Stimulated activated CD8-positive, alpha-beta memory T cell treated with anti-CD3 and anti-CD28 coated beads, Interleukin-2, amount 100 ng/mL, for 1 hour (primary cell): ENCODE results near the gene DLGAP1.
"Not testable (repeated sequence)": the region's sequence is repeated elsewhere in the genome, so short reads cannot be mapped to it uniquely, and the experiment has no call there.

ENCODE experiments used
- DNase-seq, 2 donors: peaks; one replicate each; pipeline ENCODE4 v3.0.0-alpha.2; 2020; ENCODE audit warnings: low read depth in 2 of 2

The DLGAP1 gene

DNA sequence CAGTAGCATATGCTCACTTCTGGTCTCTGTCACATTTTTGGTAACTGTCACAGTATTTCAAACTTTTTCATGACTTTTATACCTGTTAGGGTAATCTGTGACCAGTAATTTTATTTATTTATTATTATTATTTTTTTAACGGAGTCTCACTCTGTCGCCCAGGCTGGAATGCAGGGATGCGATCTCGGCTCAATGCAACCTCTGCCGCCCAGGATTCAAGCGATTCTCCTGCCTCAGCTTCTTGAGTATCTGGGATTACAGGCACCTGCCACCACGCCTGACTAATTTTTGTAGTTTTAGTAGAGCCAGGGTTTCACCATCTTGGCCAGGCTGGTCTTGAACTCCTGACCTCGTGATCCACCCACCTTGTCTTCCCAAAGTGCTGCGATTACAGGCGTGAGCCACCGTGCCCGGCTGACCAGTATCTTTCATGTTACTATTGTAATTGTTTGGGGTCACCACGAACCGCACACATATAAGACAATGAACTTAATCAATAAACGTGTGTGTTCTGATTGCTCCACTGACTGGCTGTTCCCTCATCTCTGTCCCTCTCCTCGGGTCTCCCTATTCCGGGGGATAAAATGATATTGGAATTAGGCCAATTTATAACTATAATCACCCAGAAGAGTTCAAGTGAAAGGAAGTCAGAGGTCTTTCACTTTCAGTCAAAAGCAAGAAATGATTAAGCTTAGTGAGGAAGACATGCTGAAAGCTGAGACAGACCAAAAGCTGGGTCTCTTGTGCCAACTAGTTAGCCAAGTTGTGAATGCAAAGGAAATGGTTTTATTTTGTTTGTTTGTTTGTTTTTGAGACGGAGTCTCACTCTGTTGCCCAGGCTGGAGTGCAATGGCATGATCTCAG is 982.2 kb downstream of the DLGAP1 start:
- no peak for DNase-seq

DNA sequence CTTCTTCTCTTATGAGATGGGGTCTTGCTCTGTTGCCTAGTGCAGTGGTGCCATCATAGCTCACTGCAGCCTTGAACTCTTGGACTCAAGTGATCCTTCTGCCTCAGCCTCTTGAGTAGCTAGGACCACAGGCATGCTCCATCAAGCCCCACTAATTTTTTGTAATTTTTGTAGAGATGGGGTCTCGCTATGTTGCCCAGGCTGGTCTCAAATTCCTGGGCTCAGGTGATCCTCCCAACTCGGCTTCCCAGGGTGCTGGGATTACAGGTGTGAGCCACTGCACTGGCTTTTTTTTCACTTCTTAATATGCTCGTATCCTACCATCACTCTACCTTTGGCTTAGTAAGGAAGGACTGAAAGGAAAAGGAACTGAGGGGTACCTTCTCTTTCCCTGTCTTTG is 983.0 kb downstream of the DLGAP1 start:
- DNase-seq = not testable (repeated sequence)

- DNase-seq = no peak
These were observed 983.9 kb downstream of the DLGAP1 start for GRCh38 chr18:3471141-3471648.

DNA sequence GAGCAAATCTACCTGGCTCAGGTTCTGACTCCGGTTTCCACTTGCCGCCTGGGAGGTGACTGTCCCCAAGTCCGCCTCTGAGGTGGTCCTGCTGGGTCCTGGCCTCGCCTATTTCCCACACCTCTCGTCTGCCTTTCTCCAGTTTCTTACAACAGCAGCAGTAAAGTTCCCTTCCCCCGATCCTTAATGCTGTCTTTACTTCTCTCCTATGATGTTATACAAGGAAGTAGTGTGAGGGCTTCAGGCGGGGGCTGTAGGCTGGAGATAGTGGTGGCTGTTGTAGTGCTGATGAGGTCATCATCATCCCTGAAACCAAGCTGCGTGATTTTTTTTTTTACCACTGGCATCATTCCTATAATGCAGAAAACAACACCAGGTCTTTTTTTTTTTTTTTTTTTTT is 986.3 kb downstream of the DLGAP1 start:
- no peak for DNase-seq

DNA sequence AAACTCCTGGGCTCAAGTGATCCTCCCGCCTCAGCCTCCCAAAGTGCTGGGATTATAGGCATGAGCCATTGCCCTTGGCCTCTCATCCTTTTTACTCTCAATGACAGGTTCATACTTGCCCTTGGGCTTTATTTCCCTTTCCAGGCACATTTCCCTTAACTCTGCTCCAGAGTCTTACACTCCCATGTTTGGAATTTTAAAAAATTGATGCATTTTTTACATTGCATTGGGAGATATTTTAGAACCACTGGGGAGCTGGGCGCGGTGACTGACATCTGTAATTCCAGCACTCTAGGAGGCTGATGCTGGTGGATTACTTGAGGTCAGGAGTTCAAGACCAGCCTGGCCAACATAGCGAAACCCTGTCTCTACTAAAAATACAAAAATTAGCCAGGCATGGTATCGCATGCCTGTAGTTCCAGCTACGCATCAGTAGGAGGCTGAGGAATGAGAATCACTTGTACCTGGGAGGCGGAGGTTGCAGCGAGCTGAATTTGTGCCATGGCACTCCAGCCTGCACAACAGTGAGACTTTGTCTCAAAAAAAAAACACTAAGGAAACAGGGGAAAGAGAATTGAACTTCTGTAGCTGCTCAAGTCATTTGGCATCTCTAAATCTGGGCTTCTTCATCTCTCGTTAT is 986.9 kb downstream of the DLGAP1 start:
- DNase-seq = no peak

DNA sequence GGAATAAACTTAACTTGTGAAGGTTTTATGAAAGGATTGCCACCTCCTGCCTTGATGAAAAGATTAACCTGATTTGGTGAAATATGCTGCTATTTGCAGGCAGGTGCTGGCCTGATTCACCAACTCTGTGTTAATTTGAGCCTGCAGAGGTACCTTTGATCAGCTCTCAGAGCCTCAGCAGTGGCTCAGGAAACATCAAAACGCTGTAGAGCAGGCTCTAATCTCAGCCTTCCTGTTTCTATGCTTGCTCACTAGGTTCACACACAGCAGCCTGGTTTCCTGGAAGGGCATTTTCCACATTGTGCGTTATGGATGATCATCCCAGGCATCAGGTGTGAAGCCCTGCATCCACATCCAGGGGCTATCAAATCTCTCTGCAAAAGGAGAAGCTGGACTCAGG is 988.2 kb downstream of the DLGAP1 start:
- no peak for DNase-seq

- DNase-seq = no peak
These were observed 989.1 kb downstream of the DLGAP1 start for GRCh38 chr18:3466045-3466444.

DNA sequence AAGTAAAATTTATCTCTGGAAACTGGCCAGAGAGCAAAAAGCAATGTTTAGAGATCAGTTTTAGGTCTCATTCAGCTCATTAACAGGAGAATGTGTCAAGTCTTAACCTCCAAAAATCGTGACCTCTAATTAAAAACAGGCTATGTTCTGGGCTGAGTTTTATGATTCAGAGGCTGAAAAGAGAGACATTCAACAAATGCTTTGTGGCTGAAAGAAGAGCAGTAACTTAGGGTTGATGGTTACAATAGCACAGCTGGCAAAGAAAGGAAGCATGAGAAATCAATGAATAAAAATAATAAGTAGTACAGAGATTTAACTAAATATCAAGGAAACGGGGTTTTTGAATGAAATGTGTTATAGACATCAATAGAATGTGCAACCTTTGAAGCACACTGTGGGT is 992.1 kb downstream of the DLGAP1 start:
- DNase-seq = no peak

GRCh38 chr18:3461704-3462103 is 993.4 kb downstream of the DLGAP1 start:
- no peak for DNase-seq

GRCh38 chr18:3460823-3461398 is 994.2 kb downstream of the DLGAP1 start:
- DNase-seq = no peak

DNA sequence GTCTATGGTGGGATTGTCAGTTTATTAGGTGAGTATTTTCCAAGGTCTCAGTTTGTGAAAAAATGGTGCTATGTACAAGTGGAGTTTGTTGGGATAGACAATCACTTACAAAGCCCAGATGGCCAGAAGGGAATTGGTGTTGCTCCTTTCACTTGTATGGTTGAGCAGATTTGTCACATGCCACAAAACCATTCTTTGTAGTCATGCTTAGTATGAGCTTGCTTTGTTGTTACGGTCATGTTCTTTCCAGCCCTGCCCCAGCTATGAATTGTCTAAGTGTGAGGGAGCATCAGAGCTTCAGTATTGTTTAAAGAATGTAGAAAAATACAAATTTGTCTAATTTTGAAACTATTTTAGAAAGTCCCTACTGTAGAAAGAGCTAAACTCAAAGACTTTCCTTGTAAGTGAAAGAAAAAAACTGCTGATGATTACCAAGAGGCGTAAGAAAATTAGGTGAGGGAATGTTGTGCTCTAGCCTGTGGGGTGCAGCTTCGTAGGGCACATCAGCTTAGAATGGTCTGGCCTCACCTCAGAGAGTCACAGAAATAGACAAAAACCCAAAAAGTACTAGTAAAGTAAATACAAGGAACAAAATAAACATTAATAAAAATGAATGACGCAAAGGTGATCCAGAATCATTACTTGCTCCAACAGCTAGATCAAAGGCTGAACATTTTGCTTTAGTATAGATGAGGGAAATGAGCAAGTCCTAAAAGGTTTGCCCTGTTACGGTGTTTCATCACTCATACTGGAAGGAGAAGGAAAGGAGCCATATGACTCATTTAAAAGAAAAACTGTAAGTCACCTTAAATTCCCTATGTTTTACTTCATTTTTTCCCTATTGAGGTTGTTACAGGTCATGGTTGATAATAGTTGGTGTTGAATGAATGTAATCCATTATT is 995.9 kb downstream of the DLGAP1 start:
- no peak for DNase-seq

DNA sequence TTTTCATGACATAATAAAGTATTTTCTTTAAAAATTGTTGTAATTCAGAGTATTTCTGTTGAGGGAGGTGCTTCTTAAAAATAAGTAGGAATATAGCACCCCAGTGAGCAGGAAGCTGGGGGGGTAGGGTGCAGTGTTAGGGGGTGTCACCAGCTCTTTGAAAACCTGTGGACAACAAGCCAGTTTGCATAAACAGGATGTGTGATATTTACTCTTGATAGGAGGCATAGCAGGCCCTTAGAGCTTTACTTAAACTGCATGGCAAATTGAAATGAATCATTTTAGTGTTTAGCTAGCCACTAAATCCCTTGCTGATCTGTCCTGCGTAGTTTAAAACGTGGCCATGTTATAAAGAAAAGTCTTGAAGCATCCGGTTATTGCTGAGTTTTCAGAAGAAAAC is 996.7 kb downstream of the DLGAP1 start:
- DNase-seq = no peak

GRCh38 chr18:3457261-3457724 is 997.8 kb downstream of the DLGAP1 start:
- no peak for DNase-seq

DNA sequence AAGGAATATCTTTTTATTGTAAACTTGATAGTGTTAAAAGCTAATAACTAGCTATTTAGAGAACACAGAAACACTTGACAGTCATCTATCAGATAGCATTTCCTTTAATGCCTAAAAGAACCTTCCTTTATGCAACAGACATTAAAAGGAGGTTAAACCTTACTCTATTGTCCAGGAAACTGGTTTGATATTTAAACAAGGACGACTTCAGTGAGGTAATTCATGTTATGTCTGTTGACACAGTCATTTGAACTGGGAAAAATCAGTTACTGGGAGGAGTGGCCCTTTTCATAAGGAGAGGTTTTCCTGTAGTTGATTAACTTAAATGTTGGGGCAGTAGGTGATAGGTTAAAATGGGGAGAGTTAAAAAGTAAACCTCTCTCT is 998.4 kb downstream of the DLGAP1 start:
- no peak for DNase-seq

DNA sequence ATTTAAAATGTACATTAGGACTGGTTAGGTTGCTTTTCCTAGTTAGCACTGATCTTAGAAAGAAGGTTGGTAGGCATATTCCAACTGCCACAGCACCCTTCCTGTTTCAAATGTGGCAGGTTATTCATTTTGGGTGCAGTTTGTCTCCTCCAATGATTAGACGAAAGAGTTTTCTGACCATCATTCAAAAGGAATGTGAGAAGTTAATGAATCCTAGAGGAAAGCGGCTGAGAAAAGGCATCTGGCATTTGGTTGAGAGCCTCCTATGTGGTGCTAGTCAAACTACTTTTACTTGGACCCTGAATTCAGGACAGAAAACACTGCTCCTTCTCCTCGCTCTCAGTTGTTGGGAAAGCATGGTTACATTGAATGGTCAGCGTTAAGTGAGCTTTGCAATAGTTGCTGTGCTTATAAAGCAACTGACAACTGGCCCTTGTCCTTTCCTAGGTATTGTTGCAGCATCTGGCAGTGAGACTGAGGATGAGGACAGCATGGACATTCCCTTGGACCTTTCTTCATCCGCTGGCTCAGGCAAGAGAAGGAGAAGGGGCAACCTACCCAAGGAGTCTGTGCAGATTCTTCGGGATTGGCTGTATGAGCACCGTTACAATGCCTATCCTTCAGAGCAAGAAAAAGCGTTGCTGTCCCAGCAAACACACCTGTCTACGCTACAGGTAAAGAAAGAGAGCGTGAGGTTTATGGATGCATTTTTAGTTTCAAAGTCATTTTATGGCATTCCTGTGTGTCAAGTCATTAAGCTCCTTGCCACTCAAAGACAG is 999.0 kb downstream of the DLGAP1 start:
- no peak for DNase-seq

DNA sequence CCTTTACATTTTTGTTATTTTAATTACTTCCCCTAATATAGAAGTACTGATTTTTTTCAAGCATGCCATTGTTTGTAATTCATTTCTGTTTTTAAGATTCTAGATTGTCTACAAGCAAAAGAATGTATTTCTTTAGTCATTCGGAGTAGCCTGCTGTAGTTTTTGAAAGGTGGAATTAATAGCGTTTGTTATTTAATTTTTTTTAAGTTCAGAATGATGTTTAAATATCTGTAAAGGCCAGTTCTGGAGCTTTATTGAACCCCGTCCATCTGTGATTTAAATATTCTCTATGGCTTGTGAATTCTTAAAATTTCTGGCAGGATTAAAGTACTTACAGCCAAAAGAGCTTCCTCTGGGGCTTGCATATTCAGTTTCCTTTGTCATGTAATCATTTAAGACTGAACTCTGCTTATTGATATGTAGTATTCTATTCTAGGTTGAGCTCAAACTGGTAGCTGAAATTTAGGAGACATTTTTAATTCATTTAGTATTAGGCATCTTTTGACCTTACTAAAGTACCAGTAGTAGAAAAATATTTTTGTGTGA is 999.9 kb downstream of the DLGAP1 start:
- no peak for DNase-seq

DNA sequence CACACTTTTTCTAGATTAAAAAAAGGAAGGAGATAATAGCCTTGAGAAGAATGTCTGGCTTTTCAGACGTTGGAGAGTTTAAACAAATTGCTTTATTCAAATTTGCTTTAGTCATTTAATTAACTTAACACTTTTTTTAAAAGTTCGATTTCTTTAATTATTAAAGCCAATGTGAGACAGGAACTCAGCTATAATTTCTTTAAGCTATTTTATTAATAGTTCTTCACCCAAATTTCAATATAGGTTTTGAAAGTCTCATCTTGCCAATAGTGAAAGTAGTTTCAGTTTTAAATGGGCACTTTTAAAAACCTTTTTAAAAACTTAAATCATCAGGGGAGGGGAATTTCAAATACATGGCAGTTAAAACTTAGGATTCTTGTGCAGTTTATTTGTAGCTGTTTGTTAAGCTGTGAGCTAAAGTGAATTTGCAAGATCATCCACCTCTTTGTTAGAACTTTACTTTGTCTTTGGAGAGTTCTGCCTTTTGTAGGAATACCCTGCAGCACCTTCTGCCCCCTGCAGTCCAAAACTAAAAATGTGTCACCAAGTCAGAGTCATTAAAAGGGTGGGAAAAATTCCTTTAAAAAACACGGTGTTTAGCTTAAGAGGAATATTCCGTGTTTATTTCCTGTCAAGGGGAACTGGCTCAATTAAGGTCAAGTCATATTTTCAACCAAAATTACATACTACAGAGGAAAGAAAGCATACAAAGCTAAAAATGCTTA is 1000.6 kb downstream of the DLGAP1 start:
- no peak for DNase-seq

DNA sequence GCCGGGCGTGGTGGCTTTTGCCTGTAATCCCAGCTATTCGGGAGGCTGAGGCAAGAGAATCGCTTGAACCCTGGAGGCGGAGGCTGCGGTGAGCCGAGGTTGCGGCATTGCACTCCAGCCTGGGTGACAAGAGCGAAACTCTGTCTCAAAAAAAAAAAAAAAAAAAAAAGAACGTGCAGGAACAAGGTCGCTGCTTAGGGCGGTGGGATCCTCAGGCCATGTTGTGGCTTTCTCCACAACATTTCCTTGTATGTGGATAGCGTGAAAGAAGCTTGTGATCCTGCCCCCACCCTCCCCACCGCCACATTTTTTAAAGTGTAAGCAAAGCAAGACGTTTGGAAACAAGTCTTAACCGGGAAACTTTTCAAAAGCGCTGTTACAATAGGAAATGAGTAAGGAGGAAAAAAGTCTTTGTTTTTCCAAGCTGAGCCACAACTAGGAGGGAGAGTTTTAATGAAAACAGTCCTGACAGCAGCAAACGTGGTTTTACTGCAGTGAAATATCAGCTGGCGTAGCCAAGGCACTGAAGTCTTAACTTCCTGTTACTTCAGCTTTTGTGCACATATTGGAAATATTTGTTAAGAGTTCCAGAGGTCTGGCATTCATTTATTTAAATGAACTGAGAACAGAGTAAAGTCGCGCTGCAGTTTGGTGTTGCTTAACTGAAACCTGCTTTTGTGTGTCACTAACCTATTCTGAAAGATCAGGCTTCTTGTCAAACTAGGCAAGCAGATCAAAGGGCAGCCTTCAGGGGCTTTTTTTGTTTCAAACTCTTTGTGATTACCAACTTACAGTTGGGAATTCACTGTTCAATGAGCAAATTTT is 1001.4 kb downstream of the DLGAP1 start:
- DNase-seq = no peak
